Measurements from ENCODE around the gene PSMD2. TPM values are rescaled to one million over a fixed set of nuclear protein-coding genes. Genes with fewer than 3 reads are reported as not detected.

The PSMD2 gene
- total RNA-seq, 1 experiment from 2014 or later = 645 TPM

GRCh38 chr3:184308744-184309143 lies 9.7 kb downstream of the PSMD2 start:
- DNase-seq (ENCODE audit: low spot score) = no peak
- BruUV-seq (replicated peaks) = TSS peak; percentile 48

GRCh38 chr3:184311633-184312032 lies 12.6 kb downstream of the PSMD2 start:
- Histone ChIP-seq H3K36me3 (ENCODE audit: insufficient read depth, low read length, poor library complexity, severe bottlenecking) (peaks cover 29% of the 10 kb centered on the region), H3K27ac (ENCODE audit: low read depth, low read length, poor library complexity, severe bottlenecking) (no peak overlapping the region), H3K4me3 (ENCODE audit: low read depth, low read length, poor library complexity, severe bottlenecking) (no peak overlapping the region), H3K9me3 (ENCODE audit: low read depth, low read length, poor library complexity, severe bottlenecking) (no peaks in the 10 kb centered on the region), H3K4me1 (ENCODE audit: insufficient read depth, low read length, poor library complexity, severe bottlenecking) (peaks cover 10% of the 10 kb centered on the region), H3K27me3 (replicated peaks; ENCODE audit: insufficient read depth, low read depth, low read length, poor library complexity) (no peaks in the 10 kb centered on the region)
- intact Hi-C loops (cut with micrococcal nuclease; ENCODE audit: unreplicated experiment) = no loop called here
- no peak for DNase-seq (ENCODE audit: low spot score)
- POLR2A ChIA-PET (ENCODE audit: low non-redundant PET) = no interaction called here
- TF ChIP-seq EZH2 (IDR thresholded peaks at IDR 0.05; ENCODE audit: borderline replicate concordance, low read depth, low read length, poor library complexity, severe bottlenecking) = no peak
- no peak for TF ChIP-seq CTCF (conservative IDR thresholded peaks at IDR 0.05; ENCODE audit: low read depth, low read length)
- CTCF ChIA-PET = no interaction called here
- no TSS peak for BruUV-seq (replicated peaks)

More at GRCh38 chr3:184308744-184309143, 9.7 kb downstream of the PSMD2 start:
- ChIA-PET CTCF (no interaction called here), POLR2A (ENCODE audit: low non-redundant PET) (no interaction called here)
- no peak for TF ChIP-seq EZH2 (IDR thresholded peaks at IDR 0.05; ENCODE audit: borderline replicate concordance, low read depth, low read length, poor library complexity, severe bottlenecking)
- TF ChIP-seq CTCF (conservative IDR thresholded peaks at IDR 0.05; ENCODE audit: low read depth, low read length) = no peak
- no peaks in the 10 kb centered on the region for H3K9me3 ChIP-seq (ENCODE audit: low read depth, low read length, poor library complexity, severe bottlenecking)
- H3K27ac ChIP-seq (ENCODE audit: low read depth, low read length, poor library complexity, severe bottlenecking) = no peak overlapping the region
- H3K36me3 ChIP-seq (ENCODE audit: insufficient read depth, low read length, poor library complexity, severe bottlenecking) = peaks cover 53% of the 10 kb centered on the region
- no peaks in the 10 kb centered on the region for H3K27me3 ChIP-seq (replicated peaks; ENCODE audit: insufficient read depth, low read depth, low read length, poor library complexity)
- H3K4me1 ChIP-seq (ENCODE audit: insufficient read depth, low read length, poor library complexity, severe bottlenecking) = no peaks in the 10 kb centered on the region
- no peak overlapping the region for H3K4me3 ChIP-seq (ENCODE audit: low read depth, low read length, poor library complexity, severe bottlenecking)
- intact Hi-C loops (cut with micrococcal nuclease; ENCODE audit: unreplicated experiment) = no loop called here

GRCh38 chr3:184314363-184314699 lies 15.3 kb downstream of the PSMD2 start, which contains the start of gene EIF4G1:
Gene EIF4G1 (plus strand): TSS chr3:184314606. CDS start chr3:184315797, 1,191 bp downstream.
- peaks cover 25% of the 10 kb centered on the region for H3K4me1 ChIP-seq (ENCODE audit: insufficient read depth, low read length, poor library complexity, severe bottlenecking)
- intact Hi-C loops (cut with micrococcal nuclease; ENCODE audit: unreplicated experiment) = loop anchor here (1.0 kb wide), 1 partner anchor 14 kb away; no protein-coding TSS in a partner anchor

More at GRCh38 chr3:184314363-184314699, 15.3 kb downstream of the PSMD2 start, which contains the start of gene EIF4G1:
- ChIA-PET POLR2A (ENCODE audit: low non-redundant PET) (no interaction called here), CTCF (no interaction called here)
- Histone ChIP-seq H3K27ac (ENCODE audit: low read depth, low read length, poor library complexity, severe bottlenecking) (peak within 1 kb of the TSS; percentile 92), H3K27me3 (replicated peaks; ENCODE audit: insufficient read depth, low read depth, low read length, poor library complexity) (no peaks in the 10 kb centered on the region), H3K4me3 (ENCODE audit: low read depth, low read length, poor library complexity, severe bottlenecking) (peak within 1 kb of the TSS; percentile 93), H3K36me3 (ENCODE audit: insufficient read depth, low read length, poor library complexity, severe bottlenecking) (peaks cover 26% of the 10 kb centered on the region), H3K9me3 (ENCODE audit: low read depth, low read length, poor library complexity, severe bottlenecking) (no peaks in the 10 kb centered on the region)
- TF ChIP-seq CTCF (conservative IDR thresholded peaks at IDR 0.05; ENCODE audit: low read depth, low read length) = no peak
- no peak for TF ChIP-seq EZH2 (IDR thresholded peaks at IDR 0.05; ENCODE audit: borderline replicate concordance, low read depth, low read length, poor library complexity, severe bottlenecking)
- no TSS peak for BruUV-seq (replicated peaks)
- peak; percentile 95 for DNase-seq (ENCODE audit: low spot score)
